Right lobe of liver (tissue), 6 donors: ENCODE data around the gene ACSL3. TPM values are rescaled to one million over a fixed set of nuclear protein-coding genes. Genes with fewer than 3 reads are reported as not detected.

Experiments
- ATAC-seq, 4 donors: fragments of 200-7000 bp; cut with Tn5 transposase; one replicate each; pipeline ENCODE4 v1.9.1; 2020; ENCODE audit warnings: mild to moderate bottlenecking in 4 of 4, moderate library complexity in 4 of 4
- DNase-seq, 3 donors: peaks; one replicate each; pipeline ENCODE4 v3.0.0-alpha.2; 2020
- H3K27ac ChIP-seq, 3 donors: fragments of 200-600 bp; one replicate each; pipeline ENCODE4 v1.8.0; 2022
- H3K27me3 ChIP-seq, 2 donors: fragments of 200-600 bp; one replicate each; pipeline ENCODE4 v1.8.0; 2022
- H3K36me3 ChIP-seq, 4 donors: fragments of 200-600 bp; sonication (generic) in 1 of 4; one replicate each; pipeline versions ENCODE4 v1.5.1 to v1.8.0; 2017 to 2022; ENCODE audit warnings: control low read depth in 1 of 4
- H3K4me1 ChIP-seq, 4 donors: fragments of 200-600 bp; sonication (generic) in 1 of 4; one replicate each; pipeline versions ENCODE4 v1.5.1 to v1.8.0; 2017 to 2022; ENCODE audit warnings: control low read depth in 1 of 4
- H3K4me3 ChIP-seq, 3 donors: fragments of 200-600 bp; one replicate each; pipeline ENCODE4 v1.8.0; 2022
- H3K9me3 ChIP-seq, 4 donors: fragments of 200-600 bp; sonication (generic) in 1 of 4; one replicate each; pipeline versions ENCODE4 v1.5.1 to v1.8.0; 2017 to 2022; ENCODE audit warnings: control low read depth in 1 of 4
- CTCF ChIP-seq, 4 donors: fragments of 200-600 bp in 3 of 4; fragments of 450-650 bp in 1 of 4; IDR thresholded peaks; one replicate each; pipeline versions ENCODE4 v1.5.1 to v1.8.0; 2016 to 2022; ENCODE audit warnings: antibody characterized with exemption in 4 of 4, mild to moderate bottlenecking in 2 of 4
- POLR2A ChIP-seq: fragments of 450-650 bp; IDR thresholded peaks from one replicate; pipeline ENCODE4 v1.6.1; 2017; ENCODE audit warnings: antibody characterized with exemption, mild to moderate bottlenecking
- WGBS: methylation state at CpG from one replicate; pipeline ENCODE4 v1.1.6; 2018; ENCODE audit warnings: low coverage, low lambda C conversion rate; ENCODE audit not compliant: insufficient coverage; ENCODE audit errors: missing lambda C conversion rate; 5-methylcytosine and 5-hydroxymethylcytosine counted together
- intact Hi-C, 2 donors: fragments of 100-400 bp; cut with DNase I; formaldehyde crosslinking; loops; one replicate each; pipeline versions ENCODE4 v1.11.2 to v1.14.1; 2022
- total RNA-seq, 6 experiments: library from RNA; depleted of rRNA in 2 of 6; stranded (reverse); fragments of >200 nt in 2 of 6; fragmentation: NEBNext Ultra II Directional in 3 of 6; extraction: Animal tissue kit (Norgen Biotek cat#: 25700) in 3 of 6; gene quantifications; one replicate each; pipeline versions ENCODE4 v1.1.0 to v1.2.4, GENCODE V29; 2016 to 2023
- donor health status: DM: no; HTN: yes; CAD: no.
- donor health status: DM: no; HTN: no; CAD: no.
- donor health status: DM: no; HTN: no; CAD: no.
- donor health status: DM: no; HTN: yes; CAD: no.
- donor health status: DM: no; HTN: yes; CAD: no.

ACSL3 gene
- total RNA-seq, 6 experiments from 2014 or later: 31.1 to 73.0 (median 49.9) TPM

- Histone ChIP-seq H3K4me3 (no peak overlapping the region), H3K27me3 (no peaks in the 10 kb centered on the region), H3K9me3 (no peaks in the 10 kb centered on the region), H3K27ac (no peak overlapping the region), H3K36me3 (no peaks in the 10 kb centered on the region), H3K4me1 (peaks cover 0 to 32% (median 10%) of the 10 kb centered on the region in 4 donors)
- intact Hi-C loops: no loop called here
- 82% methylated on average over 1 of the region's 1 CpG for WGBS
- ATAC-seq (no peak), DNase-seq (no peak)
- TF ChIP-seq CTCF (IDR thresholded peaks at IDR 0.05) (no peak), POLR2A (no peak)
These were observed 26.3 kb downstream of the ACSL3 start for GRCh38 chr2:222887124-222887523.

- peaks cover 0 to 34% (median 9%) of the 10 kb centered on the region in 4 donors for H3K4me1 ChIP-seq
- no peak for TF ChIP-seq CTCF (IDR thresholded peaks at IDR 0.05)
- TF ChIP-seq POLR2A: no peak
- no peak for ATAC-seq
- WGBS: 94% methylated on average over 7 of the region's 7 CpGs
- no peak for DNase-seq
- H3K36me3 ChIP-seq: no peaks in the 10 kb centered on the region
- no peaks in the 10 kb centered on the region for H3K27me3 ChIP-seq
- no peak overlapping the region for H3K4me3 ChIP-seq
- intact Hi-C loops: no loop called here
- H3K27ac ChIP-seq: no peak overlapping the region
- H3K9me3 ChIP-seq: no peaks in the 10 kb centered on the region
These were observed 27.9 kb downstream of the ACSL3 start for GRCh38 chr2:222888716-222889115.

DNA sequence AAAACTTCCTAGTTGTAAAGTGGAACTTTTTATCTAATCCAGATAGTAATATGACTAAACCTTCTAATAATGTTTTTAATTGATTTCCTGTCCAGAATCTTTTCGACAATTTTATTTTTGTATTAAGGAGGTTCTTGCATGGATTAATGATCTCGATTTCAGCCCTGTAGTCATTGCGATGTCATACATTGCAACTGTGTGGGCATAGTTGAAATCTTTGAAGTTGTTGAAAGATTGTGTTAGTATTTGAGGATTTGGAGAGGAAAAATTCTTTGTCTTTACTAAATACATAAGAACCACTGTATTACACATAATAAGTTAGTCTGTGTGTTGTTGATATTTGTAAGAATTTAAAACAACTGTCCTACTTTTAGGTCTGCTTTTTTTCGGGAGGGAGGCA, 31.1 kb downstream of the ACSL3 start:
- WGBS: 58% methylated on average over 4 of the region's 4 CpGs
- intact Hi-C loops: no loop called here
- DNase-seq (no peak), ATAC-seq (peak in 1 of 4 donors; percentile 12)
- TF ChIP-seq POLR2A: no peak
- no peak for TF ChIP-seq CTCF (IDR thresholded peaks at IDR 0.05)
- Histone ChIP-seq H3K9me3 (no peaks in the 10 kb centered on the region), H3K4me1 (peaks cover 0 to 16% (median 2%) of the 10 kb centered on the region in 4 donors), H3K27me3 (no peaks in the 10 kb centered on the region), H3K36me3 (no peaks in the 10 kb centered on the region), H3K4me3 (no peak overlapping the region), H3K27ac (peak overlapping the region in 1 of 3 donors; percentile 26)

- Histone ChIP-seq H3K27me3 (no peaks in the 10 kb centered on the region), H3K4me1 (peaks cover 0 to 16% (median 2%) of the 10 kb centered on the region in 4 donors), H3K9me3 (no peaks in the 10 kb centered on the region), H3K4me3 (no peak overlapping the region), H3K36me3 (no peaks in the 10 kb centered on the region), H3K27ac (peak overlapping the region in 1 of 3 donors; percentile 26)
- 16% methylated on average over 2 of the region's 2 CpGs for WGBS
- no peak for DNase-seq
- peak; percentile 76 to 94 (median 88) for ATAC-seq
- intact Hi-C loops: no loop called here
- no peak for TF ChIP-seq CTCF (IDR thresholded peaks at IDR 0.05)
- no peak for TF ChIP-seq POLR2A
These were observed 31.5 kb downstream of the ACSL3 start for GRCh38 chr2:222892321-222892720.

DNA sequence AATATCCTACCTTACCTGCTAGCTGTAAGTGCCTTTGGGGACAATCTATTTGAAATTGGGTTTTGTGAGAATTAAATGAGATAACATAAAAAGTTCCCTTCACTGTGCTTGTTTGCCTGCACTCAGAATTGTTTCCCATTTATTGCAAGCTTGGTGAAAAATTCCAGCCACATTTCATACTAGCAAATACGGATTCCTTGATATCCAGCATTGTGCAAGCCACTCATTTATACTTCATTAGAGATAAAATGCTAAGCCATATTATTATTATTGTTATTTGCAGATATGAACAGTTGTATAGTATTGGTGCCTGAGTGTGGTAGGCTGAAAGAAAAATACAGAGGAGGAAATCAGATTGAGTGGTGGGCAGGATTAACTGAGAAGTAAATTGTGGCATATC, 31.9 kb downstream of the ACSL3 start:
- H3K9me3 ChIP-seq: no peaks in the 10 kb centered on the region
- intact Hi-C loops: no loop called here
- H3K27ac ChIP-seq: peak overlapping the region in 1 of 3 donors; percentile 26
- no peak overlapping the region for H3K4me3 ChIP-seq
- no peaks in the 10 kb centered on the region for H3K27me3 ChIP-seq
- TF ChIP-seq CTCF (IDR thresholded peaks at IDR 0.05): no peak
- TF ChIP-seq POLR2A: no peak
- no peaks in the 10 kb centered on the region for H3K36me3 ChIP-seq
- no peak for ATAC-seq
- WGBS: 63% methylated on average over 1 of the region's 1 CpG
- DNase-seq: no peak
- peaks cover 0 to 16% (median 2%) of the 10 kb centered on the region in 4 donors for H3K4me1 ChIP-seq
